CD4-positive, alpha-beta T cell treated with Interferon gamma for 1 hour (primary cell): ENCODE results near the gene NUP50.

Source experiments
- DNase-seq: peaks from one replicate; pipeline ENCODE4 v3.0.0-alpha.2; 2020

The NUP50 gene

DNA sequence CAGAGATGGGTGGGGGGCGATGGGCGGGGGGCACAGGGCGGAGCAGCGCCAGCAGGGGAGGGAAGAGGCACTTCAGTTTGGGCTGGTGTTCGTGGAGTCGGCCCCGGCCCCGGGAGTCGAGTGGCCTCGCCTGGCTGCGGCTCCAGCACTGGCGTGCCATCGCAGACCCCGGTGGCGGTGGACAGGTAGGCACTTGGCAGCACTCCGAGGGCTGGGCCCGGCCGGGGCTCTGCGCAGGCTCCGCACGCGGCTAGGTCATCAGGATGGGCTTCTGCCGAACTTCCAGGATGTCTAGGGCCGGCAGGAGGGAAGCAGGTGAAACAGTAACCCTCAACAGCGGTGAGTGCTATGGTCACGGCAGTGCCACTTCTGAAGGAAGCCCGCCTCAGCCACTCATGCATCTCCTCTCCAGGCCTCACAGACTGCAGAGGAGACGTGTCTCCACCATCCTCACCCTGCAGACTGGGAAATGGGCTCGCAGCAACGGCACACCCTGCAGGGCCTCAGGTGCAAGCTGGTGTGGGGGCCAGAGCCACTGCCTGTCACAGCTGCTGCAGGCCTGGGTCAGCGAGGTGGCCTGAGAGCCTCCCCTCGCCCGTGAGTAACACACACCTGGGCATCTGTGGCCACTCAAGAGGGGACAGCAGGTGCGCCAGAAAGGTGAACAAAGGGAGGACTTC is 33.3 kb downstream of the NUP50 start:
- no peak for DNase-seq

DNA sequence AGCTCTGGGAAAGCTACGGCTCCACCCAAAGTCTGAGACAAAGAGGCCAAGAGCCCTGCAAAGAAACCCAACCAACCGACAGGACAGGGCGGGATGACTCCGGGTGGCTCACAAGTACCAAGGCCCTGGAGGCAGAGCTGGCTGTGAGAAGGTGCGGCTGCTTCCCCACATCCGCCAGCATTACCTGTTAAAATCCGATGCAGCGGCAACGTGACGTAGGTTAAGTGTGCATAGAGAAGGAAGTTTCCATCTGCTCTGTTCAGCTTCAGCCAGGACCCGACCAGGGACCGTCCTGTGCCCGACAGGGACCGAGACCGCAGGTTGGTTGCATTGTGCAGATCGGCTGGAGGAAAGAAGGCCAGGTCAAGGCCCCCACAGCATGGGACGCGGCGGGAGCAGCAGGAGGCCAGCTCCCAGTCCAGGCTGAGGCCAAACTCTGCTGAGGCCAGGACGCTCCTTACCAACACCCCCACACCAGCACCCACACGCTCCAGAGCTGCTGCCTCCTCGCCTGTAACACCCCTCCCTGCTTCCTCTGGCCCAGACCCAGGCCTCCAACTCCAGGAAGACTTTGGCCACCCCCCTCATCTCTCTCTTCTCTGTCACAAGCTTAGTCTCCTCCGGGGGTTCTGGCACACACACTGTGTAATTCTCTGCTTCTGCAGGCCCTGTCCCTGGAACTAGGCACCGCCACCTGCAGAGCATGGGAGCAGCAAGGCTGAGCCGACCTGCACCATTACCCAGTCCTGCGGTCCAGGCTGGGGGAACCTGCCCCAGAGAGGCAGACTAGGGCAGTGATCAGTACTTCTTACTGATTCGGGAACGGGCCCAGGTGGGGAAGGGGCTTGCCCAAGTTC is 34.1 kb downstream of the NUP50 start:
- DNase-seq: no peak

DNA sequence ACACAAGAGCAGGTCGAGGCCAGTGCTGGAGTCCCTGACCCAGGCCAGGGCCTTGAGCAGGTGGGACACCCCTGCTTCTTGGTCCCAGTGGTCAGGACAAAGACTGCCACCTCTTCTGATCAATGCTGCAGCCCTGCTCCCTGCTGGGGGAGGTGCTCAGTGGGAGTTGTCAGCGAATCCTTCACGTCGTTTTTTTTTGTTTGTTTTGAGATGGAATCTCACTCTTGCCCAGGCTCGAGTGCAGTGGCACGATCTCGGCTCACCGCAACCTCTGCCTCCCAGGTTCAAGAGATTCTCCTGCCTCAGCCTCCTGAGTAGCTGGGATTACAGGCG is 34.7 kb downstream of the NUP50 start:
- no peak for DNase-seq

DNA sequence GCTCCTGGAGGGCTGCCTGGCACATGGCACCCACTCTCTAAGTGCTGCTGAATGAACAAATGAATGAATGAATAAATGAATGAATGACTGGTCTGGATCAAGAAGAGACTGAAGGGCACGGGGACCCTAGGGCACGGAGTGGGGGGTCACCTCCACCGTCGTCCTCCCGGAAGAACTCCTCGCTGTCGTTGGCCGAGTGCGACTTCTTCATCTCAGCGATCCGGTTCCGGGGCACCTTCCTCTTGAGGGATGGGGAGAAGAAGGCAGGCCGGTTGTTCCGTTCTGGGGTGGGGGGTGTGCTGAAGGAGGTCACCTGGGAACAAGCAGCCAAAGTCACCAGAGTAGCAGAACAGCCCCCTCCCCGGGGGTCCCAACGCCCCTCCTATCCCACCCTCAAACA is 36.0 kb downstream of the NUP50 start:
- DNase-seq: no peak

DNA sequence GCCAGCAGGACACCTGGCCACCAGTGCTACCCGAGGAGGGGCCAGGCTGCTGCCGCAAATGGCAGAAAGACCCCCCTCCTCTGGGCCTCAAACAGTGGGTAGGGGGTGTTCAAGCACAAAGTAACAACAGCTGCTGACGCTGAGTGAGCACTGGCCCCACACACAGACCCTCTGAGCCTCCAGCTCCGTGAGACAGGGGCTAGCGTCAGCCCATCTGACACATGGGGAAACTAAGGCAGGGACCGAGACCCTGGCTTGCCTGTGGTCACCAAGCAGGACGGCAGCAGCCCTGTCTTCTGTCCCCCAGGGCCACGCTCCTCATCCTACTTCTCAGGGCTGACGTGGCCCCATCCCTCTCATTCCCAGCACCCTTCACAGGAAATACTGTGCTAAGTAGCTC is 36.5 kb downstream of the NUP50 start:
- DNase-seq: no peak

DNA sequence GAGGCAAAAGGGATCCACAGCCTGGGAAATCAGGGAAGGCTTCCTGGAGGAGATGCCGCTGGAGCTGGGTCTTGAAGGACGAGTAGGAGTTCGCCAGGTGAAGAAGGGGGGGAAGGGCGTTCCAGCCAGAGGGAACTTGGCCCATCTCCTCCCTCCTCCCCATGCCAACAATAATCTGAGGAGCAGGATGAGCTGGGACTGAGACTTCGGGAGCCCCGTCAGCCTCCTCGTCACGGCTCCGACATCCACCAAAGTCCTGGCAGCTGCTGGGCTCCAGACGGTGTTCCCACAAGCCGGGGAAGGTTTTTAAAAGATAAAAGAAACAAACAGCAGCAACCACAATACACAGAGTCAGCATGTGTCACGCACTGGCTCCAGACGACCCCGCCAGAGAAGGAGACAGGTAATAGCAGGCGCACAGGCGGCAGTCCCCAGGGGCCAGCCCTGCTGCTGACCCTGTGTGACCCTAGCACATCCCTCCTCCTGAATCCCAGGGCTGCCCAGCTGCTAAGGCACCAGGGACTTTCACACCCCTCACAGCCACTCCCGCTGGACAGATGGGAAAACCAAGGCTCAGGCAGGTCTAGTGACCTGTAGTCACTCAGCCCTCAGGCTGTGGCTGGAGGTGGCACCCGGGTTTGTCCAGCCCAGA is 37.3 kb downstream of the NUP50 start:
- DNase-seq: no peak

DNA sequence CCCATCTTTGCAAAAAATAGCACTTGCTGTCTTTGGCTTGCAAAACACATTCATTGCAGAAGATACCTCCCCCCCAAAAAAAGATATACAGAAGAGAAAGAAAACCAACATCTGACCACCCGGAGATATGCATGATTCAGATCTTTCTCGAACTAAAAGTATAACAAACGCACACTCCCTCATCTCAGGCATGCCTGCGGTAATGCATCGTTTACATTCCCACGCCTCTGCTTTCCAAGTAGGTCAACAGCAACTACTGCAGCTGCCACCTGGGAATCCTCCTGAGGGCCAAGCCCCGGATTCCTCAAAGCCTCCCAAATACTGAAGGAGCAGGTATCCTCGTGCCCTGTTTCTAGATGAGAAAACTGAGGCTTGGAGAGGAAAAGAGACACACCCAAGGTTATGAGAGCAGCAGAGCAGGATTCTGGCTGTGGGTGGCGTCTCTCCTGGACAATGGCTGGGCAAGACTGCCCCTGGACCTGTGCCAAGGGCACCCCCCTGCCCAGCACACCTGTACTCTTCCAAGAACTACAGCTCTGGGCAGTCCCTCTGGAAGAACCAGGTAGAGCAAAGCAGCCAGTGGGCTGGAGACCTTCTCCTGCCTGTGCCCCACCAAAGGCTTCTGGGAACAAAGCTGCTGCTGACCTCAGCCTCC is 38.1 kb downstream of the NUP50 start:
- DNase-seq: no peak

DNA sequence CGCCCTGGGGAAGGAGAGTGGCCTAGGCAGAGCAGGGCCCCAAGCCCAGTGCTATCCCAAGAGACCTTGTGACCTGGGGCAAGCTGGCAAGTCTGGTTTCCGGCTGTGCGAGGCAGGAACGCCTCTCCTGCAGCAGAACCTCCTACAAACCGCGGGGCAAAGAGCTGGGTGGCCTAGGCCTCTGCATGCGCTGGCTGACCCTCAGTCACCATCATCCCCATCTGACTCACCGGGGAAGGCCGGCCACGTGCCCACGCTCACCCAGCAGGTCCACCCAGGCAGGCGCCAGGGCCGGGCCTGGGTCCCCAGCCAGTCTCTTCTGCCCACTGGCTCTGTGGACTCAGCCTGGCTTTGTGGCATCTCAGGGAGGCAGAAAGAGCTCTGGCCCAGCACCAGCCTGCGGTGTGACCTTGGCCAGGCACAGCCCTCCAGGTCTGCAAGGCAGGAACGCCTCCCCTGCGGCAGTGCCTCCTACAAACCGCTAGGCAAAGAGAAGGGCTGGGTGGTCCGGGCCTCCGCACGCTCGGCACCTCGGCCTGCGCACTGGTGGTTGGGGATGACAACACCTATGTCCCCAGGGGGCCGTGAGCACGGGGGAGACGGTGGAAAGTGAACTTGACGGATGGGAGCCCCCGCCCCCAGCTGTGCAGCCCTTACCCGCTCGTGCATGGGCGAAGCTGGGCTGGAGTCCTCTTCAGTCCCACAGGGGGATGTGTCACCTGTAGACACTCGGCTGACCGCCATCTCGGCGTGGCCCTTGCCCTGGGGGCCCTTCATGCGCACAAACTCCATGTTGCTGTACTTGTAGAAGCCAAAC is 38.8 kb downstream of the NUP50 start:
- no peak for DNase-seq

DNA sequence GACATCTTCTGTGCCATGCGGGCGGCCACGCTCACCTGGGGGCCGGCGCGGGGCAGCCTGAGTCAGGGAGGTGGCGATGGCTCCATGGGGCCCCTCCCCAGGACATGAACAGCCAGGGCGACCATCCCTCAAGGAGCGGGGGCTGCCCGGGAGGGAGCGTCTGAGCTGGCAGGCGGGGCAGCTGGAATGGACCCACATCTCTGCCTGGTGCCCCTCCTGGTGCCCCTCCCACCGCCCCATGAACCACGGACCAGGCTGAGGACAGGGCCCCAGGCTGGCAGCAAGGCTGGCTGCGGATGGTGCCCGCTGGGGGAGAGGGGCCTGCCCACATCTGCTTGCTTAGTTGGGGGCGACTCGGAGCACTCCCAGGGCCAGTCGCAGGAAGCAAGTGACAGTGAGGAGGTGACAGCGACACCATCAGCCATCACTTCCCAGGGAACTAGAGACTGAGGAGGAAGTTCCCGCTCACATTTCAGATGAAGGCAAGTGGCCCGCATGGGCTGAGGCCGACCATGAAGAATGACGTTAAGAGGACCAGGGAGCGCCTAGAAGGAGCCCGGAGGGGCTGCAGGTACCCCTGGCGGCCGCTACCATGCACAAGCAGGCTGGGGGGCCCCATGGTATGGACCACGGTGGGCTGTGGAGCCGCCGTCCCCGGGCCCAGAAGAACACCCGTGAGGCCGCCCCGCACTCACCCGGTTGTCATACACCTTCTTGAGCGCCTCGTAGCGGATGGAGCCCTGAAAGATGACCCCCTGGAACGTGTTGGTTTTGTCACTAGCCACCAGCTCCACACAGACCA is 39.6 kb downstream of the NUP50 start:
- DNase-seq: no peak

DNA sequence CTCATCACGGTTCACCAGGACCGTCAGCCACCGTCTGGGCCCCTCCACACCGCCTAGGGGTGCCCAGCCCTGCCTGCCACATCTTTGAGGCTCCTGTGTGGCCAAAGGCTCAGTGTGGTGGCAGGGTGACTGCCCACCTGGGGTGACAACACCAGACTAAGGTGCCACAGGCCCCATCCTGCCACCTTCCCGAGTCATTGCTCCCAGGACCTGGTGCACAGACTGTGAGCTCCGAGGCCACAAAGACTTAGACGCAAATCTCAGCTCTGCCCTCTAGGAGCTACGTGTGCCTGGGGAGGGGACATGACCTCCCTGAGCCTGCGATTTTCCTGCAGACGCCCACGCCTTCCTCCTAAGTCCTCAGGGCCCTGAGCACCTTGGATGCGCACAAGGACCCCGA is 40.5 kb downstream of the NUP50 start:
- no peak for DNase-seq

DNA sequence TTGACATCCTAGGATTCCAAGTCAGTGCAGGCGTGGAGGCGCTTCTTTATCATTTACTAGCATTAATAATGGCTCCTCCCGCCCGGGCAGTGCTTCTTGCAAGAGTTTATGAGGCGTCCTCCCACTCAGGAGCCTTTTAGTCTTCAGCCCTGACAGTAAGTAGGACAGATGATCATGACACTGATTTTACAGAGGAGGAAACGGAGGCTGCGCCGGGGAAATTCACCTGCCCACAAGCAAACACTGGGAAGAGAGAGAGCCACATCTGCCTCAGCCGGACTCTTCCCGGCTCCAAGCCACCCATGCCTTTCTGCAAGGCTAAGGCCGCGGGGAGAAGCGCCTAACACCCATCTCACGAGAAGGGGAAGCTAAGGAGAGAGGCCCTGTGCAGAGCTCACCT is 41.1 kb downstream of the NUP50 start:
- DNase-seq: no peak

DNA sequence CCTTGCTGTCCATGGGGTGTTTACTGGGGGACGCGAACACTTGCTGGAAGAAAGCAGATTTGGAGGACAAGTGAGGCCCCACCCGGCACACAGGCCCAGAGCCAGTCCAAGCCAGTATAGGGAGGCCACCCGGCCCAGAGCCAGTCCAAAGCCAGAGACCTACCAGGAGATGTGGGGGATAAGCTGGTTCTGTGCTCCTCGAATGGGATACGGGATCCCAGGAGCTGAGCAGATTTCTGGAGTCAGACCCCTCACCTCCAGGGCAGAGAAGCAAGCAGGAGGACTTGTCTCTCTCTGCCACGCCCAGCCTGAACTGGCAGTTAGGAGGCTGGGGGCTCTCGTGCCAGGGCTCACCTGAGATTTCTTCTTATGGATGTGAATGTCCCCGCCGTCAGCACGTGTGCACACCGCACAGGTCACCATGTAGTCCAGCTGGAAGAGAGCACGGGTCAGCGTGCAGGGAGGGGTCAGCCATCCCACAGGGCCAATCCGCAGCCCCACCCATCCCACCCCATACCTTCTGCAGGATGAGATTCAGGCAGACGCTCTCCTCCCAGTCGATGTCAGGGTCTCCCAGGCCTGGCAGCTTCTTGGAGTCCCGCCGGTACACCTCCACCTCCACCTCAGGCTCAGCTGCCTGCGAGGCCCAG is 41.7 kb downstream of the NUP50 start:
- DNase-seq: no peak

DNA sequence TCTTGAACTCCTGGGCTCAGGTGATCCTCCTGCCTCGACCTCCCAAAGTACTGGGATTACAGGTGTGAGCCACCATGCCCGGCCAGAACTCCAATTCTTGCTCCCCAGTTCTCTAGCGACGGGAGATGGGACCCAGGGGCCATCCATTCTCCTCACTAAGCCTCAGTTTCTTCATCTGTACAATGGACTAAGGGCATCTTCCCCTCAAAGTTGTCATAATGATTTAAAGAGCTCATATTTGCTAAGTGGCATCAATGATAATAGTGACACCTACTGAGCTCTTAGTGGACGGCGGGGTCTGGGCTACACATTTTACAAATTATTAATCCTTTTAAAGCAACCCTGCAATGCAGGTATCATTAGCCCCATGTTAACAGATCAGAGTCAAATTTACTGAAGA is 42.5 kb downstream of the NUP50 start:
- DNase-seq: no peak

DNA sequence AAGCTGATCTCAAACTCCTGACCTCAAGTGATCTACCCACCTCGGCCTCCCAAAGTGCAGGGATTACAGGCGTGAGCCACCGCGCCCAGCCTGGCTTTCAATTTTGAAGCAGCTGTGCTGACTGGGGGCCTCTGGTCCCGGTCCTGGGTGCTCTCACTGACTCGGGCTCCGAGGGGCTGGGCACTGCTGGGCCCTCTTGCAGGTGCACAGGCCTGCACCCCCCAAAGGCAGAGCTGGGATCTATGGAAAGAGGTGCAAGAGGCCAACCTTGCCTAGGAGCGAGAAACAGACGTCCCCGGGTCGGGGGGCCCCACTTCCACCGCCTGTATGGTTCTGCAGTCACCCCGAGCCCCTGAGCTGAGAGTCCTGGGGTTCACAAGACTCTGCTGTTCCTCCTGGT is 43.8 kb downstream of the NUP50 start:
- no peak for DNase-seq

DNA sequence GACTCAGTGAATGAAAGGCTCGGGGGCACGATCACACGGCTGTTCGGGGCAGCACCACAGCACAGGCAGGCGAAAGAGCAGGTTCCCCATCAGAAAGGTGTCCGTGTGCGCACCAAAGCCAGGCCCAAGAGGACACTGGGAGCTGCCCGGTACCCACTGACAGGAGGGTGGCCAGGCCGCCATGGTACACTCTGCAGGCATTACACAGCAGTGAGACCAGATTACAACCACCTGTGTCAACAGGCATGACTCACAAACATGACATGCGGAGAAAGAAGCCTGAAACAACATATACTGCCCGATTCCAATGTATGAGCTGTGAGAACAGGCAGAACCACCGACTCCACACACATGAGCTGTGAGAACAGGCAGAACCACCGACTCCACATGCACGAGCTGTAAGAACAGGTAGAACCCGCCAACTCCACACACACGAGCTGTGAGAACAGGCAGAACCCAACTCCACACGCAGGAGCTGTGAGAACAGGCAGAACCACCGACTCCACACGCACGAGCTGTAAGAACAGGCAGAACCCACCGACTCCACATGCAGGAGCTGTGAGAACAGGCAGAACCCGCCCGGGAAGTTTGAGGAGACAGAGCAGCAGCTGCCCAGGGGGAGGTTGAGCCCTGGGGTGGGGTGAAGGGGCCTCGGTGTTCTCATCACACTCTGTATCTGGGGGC is 44.4 kb downstream of the NUP50 start:
- DNase-seq: no peak

DNA sequence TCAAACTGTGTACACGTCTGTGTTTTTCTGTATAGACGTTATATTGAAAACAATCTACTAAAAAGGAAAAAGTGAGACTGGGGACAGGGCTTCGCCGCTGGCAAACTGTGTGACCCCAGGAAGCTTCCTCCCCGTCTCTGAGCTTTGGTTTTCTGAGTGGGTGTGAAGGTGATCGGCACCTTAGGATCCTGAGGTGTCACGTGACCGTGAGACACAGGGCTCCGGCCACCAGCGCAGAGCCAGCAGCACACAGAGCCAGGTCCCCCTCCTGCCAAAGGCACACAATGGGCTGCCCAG is 44.9 kb downstream of the NUP50 start:
- no peak for DNase-seq

DNA sequence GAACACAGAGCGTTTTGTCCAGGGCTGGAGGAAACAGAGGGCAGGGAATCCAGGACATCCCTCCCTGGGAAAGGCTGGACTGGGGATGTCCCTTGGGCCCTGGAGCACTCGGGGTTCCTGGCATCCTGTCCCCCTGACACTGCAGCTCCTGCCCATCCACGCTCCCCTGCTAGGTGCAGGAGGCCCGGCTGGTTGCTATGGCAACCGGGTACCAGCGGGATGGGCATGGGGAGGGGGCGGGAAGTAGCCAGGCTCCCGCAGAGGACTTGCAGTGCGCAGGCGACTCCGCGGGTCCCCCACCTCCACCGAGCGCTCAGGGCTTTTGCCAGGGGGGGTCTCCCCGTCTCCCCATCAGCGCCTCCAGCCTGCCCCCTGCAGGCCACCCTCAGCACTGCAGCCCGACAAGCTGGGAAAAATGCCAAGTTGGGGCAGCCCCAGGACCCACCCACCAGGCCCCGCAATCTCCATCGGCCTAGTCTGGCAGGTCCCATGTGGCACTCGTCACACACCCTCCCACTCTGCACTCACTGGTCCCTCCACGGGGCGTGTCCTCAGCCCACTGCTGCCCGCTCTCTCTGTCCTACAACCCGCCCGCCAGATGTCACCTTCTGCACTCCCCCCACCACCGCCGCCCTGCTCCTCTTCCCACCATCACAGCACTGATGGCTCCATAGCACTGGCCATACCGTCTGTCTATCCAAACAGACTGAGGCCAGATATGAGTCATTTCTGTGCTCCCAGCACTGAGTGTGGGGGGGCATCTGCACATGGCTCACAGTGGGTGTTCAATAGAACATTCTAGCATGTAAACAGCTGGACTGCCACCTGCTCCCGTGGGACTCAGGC is 45.5 kb downstream of the NUP50 start:
- no peak for DNase-seq

DNA sequence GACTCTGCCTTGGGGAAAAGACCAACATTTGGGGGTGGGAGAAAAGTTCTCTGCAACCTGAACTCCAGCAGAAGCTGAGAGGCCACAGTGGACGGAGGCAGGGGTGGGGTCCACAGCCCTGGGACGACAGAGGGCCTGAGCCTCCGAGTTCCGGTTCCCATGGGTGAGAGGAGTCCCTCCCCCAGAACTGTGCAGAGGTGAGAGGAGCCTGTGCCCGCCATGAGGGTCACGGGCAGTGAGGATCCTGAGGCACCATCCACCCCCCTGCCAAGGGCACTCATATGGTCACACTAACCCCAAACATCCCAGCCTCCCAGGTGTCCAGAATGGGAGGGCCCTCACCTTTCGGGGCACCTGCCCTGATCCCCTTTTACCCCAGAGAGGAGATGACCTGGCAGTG is 46.4 kb downstream of the NUP50 start:
- DNase-seq: no peak

DNA sequence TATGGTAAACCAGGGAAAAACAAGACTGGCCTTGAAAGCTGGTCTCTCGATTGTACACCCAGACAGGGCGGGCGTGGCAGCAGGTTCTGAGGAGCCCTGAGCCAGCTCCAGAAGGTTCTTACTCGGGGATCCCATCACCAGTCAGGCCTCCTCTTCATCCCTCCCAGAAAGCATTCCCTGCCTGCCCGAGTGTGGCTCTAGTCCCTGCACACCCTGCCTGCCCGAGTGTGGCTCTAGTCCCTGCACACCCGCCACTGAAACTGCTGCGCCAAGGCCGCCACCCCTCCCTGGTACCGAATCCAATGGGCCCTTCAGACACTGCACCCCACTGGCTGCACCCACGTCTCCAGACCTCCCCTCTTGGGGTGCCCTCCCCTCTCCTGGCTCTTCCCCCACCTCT is 46.9 kb downstream of the NUP50 start:
- no peak for DNase-seq

DNA sequence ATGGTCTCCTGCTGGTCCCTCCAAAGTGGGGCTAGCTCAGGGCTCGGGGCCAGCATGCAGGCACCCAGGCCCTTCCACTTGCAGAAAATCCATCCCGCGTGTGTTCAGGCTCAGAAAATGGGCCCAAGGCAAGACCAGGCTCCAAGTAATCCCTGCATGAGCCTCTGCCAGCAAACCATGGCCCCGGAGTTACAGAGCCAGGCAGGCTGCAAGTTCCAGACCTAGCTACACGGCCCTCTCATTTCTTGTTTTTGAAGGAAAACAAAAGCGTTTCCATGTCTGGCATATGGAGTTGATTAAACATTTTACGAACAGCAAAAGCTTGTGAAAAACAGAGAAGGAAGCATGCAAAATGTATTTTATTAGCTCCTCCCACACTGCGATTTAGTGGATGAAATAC is 47.3 kb downstream of the NUP50 start:
- no peak for DNase-seq
